Activated CD8-positive, alpha-beta T cell treated with anti-CD3 and anti-CD28 coated beads for 36 hours (primary cell): ENCODE results near the gene DCANP1. TPM values are rescaled to one million over a fixed set of nuclear protein-coding genes. Genes with fewer than 3 reads are reported as not detected.

Experiments
- ATAC-seq: fragments of 200-7000 bp; cut with Tn5 transposase; one replicate; pipeline ENCODE4 v1.10.0; 2021; ENCODE audit warnings: mild to moderate bottlenecking, moderate library complexity
- CTCF ChIA-PET: fragments of 350-600 bp; sonication (Branson Sonifier 250); formaldehyde crosslinking; loops from one replicate; lab custom pipeline; 2021; ENCODE audit warnings: antibody characterized with exemption; lab: Charles Lee
- POLR2A ChIA-PET: fragments of 350-600 bp; sonication (Branson Sonifier 250); formaldehyde crosslinking; loops from one replicate; lab custom pipeline; 2021; ENCODE audit warnings: antibody characterized with exemption; lab: Charles Lee
- DNase-seq: peaks from one replicate; pipeline ENCODE4 v3.0.0-alpha.2; 2020
- H3K27ac Mint-ChIP-seq: one replicate; pipeline ENCODE4 v1.8.0; 2021; ENCODE audit warnings: mild to moderate bottlenecking, mixed read lengths
- H3K27me3 Mint-ChIP-seq: one replicate; pipeline ENCODE4 v1.8.0; 2021; ENCODE audit warnings: mixed read lengths
- H3K36me3 Mint-ChIP-seq: one replicate; pipeline ENCODE4 v1.8.0; 2021; ENCODE audit warnings: low read depth, mixed read lengths
- H3K4me1 Mint-ChIP-seq: one replicate; pipeline ENCODE4 v1.8.0; 2021; ENCODE audit warnings: low read depth, mixed read lengths
- H3K4me3 Mint-ChIP-seq: one replicate; pipeline ENCODE4 v1.8.0; 2021; ENCODE audit warnings: mild to moderate bottlenecking, moderate library complexity, mixed read lengths
- H3K9me3 Mint-ChIP-seq: one replicate; pipeline ENCODE4 v1.8.0; 2021; ENCODE audit warnings: mixed read lengths
- CTCF ChIP-seq: fragments of 200-600 bp; IDR thresholded peaks from one replicate; pipeline ENCODE4 v1.8.0; 2022; ENCODE audit warnings: antibody characterized with exemption, mild to moderate bottlenecking
- intact Hi-C: fragments of 100-400 bp; cut with micrococcal nuclease; formaldehyde crosslinking; loops from one replicate; pipeline ENCODE4 v1.10.0; 2022
- total RNA-seq, 2 experiments: library from RNA; stranded (reverse); gene quantifications; one replicate each; pipeline ENCODE4 v1.2.3, GENCODE V29; 2021

Gene DCANP1
- total RNA-seq, 2 experiments from 2014 or later, result not detected

GRCh38 chr5:135450952-135451351, 3.8 kb upstream of the DCANP1 start:
- POLR2A ChIA-PET, result no interaction called here
- Mint-ChIP-seq H3K4me1 (no peaks in the 10 kb centered on the region), H3K27me3 (no peaks in the 10 kb centered on the region), H3K9me3 (no peaks in the 10 kb centered on the region), H3K4me3 (no peak overlapping the region), H3K36me3 (no peaks in the 10 kb centered on the region), H3K27ac (no peak overlapping the region)
- CTCF ChIA-PET, result interaction anchor here (1.3 to 2.0 kb wide), 3 partner anchors 15 to 115 kb away, joined by 3 to 7 read pairs (median 4); no protein-coding TSS in a partner anchor
- DNase-seq (no peak), ATAC-seq (no peak)
- no peak for TF ChIP-seq CTCF
- intact Hi-C loops, result no loop called here

DNA sequence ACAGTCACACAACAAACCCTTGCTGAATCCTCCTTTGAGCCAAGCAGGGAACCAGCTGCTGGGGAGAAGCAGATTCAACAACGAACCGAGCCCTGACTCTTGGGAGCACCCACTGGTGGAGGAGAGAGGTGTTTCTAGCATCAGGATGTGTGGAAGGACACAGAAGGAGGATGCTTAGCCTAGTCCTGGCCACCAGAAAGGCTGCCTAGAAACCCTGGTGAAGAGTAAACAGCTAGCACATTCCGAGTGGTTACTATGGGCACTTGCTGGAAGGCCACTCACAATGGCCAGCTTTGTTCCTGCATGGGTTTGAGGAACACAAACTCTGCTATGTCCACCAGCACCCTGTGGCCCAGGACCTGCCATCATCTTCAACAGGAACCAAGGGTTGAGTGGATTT, 3.2 kb upstream of the DCANP1 start:
- H3K36me3 Mint-ChIP-seq, result no peaks in the 10 kb centered on the region
- POLR2A ChIA-PET, result no interaction called here

GRCh38 chr5:135449644-135450043, 2.5 kb upstream of the DCANP1 start:
- no peaks in the 10 kb centered on the region for H3K4me1 Mint-ChIP-seq
- no peaks in the 10 kb centered on the region for H3K27me3 Mint-ChIP-seq
- DNase-seq, result no peak
- no peak overlapping the region for H3K4me3 Mint-ChIP-seq
- no peak for ATAC-seq
- ChIA-PET CTCF (interaction anchor here (1.8 to 4.7 kb wide), 4 partner anchors 7 to 116 kb away, joined by 4 to 24 read pairs (median 9); no protein-coding TSS in a partner anchor), POLR2A (interaction anchor here (0.6 kb wide), 2 partner anchors 179 to 200 kb away, joined by 3 read pairs; no protein-coding TSS in a partner anchor)
- no peak for TF ChIP-seq CTCF
- intact Hi-C loops, result no loop called here
- no peaks in the 10 kb centered on the region for H3K36me3 Mint-ChIP-seq
- H3K9me3 Mint-ChIP-seq, result no peaks in the 10 kb centered on the region
- no peak overlapping the region for H3K27ac Mint-ChIP-seq

More for the DNA sequence above, 3.2 kb upstream of the DCANP1 start:
- ATAC-seq, result no peak
- intact Hi-C loops, result no loop called here
- DNase-seq, result no peak
- TF ChIP-seq CTCF, result no peak
- no peaks in the 10 kb centered on the region for H3K9me3 Mint-ChIP-seq
- no peak overlapping the region for H3K27ac Mint-ChIP-seq
- H3K4me3 Mint-ChIP-seq, result no peak overlapping the region
- no peaks in the 10 kb centered on the region for H3K27me3 Mint-ChIP-seq
- CTCF ChIA-PET, result interaction anchor here (1.3 to 2.0 kb wide), 3 partner anchors 15 to 116 kb away, joined by 3 to 7 read pairs (median 4); no protein-coding TSS in a partner anchor
- H3K4me1 Mint-ChIP-seq, result no peaks in the 10 kb centered on the region

- H3K27me3 Mint-ChIP-seq, result no peaks in the 10 kb centered on the region
- no peak for DNase-seq
- ATAC-seq, result no peak
- H3K4me3 Mint-ChIP-seq, result no peak overlapping the region
- POLR2A ChIA-PET, result interaction anchor here (0.6 kb wide), 1 partner anchor 180 kb away, joined by 3 read pairs; no protein-coding TSS in a partner anchor
- H3K27ac Mint-ChIP-seq, result no peak overlapping the region
- H3K4me1 Mint-ChIP-seq, result no peaks in the 10 kb centered on the region
- no peaks in the 10 kb centered on the region for H3K36me3 Mint-ChIP-seq
- H3K9me3 Mint-ChIP-seq, result no peaks in the 10 kb centered on the region
- no peak for TF ChIP-seq CTCF
- CTCF ChIA-PET, result interaction anchor here (1.7 to 4.7 kb wide), 4 partner anchors 8 to 117 kb away, joined by 4 to 24 read pairs (median 8); no protein-coding TSS in a partner anchor
- intact Hi-C loops, result no loop called here
Measured at GRCh38 chr5:135448791-135449507, 1.8 kb upstream of the DCANP1 start.

- POLR2A ChIA-PET, result no interaction called here
- H3K27me3 Mint-ChIP-seq, result no peaks in the 10 kb centered on the region
Measured at GRCh38 chr5:135448071-135448739, 1.1 kb upstream of the DCANP1 start.

More at GRCh38 chr5:135448071-135448739, 1.1 kb upstream of the DCANP1 start:
- H3K4me3 Mint-ChIP-seq, result no peak overlapping the region
- no peaks in the 10 kb centered on the region for H3K4me1 Mint-ChIP-seq
- DNase-seq, result no peak
- TF ChIP-seq CTCF, result no peak
- H3K27ac Mint-ChIP-seq, result no peak overlapping the region
- H3K36me3 Mint-ChIP-seq, result no peaks in the 10 kb centered on the region
- no peak for ATAC-seq
- H3K9me3 Mint-ChIP-seq, result no peaks in the 10 kb centered on the region
- intact Hi-C loops, result no loop called here
- CTCF ChIA-PET, result interaction anchor here (0.8 to 4.7 kb wide), 5 partner anchors 9 to 104 kb away, joined by 3 to 24 read pairs (median 6); no protein-coding TSS in a partner anchor
